ENCODE results near the gene FCHO2.

The FCHO2 gene

DNA sequence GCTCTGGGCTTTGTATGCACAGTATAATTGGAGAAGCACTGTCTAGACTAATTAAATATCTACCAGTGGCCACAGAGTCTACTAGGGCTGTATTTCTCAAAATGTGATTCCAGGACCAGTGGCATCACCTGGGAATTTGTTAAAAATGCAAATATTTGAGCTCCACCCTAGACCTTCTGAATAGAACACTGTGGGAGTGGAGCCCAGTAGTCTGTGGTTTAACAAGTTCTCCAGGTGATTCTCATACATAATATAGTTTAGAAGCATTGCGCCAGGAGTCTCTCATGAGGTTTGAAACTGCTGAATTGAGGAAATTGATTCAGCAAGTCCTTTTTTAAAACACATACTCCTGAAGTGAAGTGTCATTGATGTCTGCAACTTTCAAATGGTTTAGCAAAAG is 74.7 kb downstream of the FCHO2 start:
- DNase-seq (ENCODE audit: low spot score), result no peak

DNA sequence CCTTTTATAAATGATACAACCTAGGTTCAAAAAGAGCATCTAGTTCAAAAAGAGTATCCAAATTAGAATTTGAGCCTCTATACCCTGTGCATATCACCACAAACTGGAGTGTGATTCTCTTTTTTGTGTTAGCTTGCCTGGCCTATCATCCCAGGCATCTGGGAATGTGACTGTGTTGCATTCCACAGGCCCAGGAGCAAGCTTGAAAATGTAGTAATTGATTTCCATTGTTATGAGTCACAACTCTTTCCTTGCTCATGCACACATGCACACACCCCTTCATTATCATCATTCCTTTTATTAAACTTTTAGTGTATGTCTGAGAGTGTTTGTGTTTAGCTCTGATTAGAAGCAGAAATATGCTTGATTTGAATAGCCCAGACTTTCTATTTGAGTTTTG is 75.2 kb downstream of the FCHO2 start:
- DNase-seq (ENCODE audit: low spot score), result no peak

- DNase-seq (ENCODE audit: low spot score), result no peak
Measured at GRCh38 chr5:73031839-73032238, 76.0 kb downstream of the FCHO2 start.

GRCh38 chr5:73032635-73033034 is 76.8 kb downstream of the FCHO2 start:
- DNase-seq (ENCODE audit: low spot score), result no peak

GRCh38 chr5:73037545-73037944 is 81.7 kb downstream of the FCHO2 start:
- no peak for DNase-seq (ENCODE audit: low spot score)

- no peak for DNase-seq (ENCODE audit: low spot score)
Measured at GRCh38 chr5:73039082-73039481, 83.2 kb downstream of the FCHO2 start.

DNA sequence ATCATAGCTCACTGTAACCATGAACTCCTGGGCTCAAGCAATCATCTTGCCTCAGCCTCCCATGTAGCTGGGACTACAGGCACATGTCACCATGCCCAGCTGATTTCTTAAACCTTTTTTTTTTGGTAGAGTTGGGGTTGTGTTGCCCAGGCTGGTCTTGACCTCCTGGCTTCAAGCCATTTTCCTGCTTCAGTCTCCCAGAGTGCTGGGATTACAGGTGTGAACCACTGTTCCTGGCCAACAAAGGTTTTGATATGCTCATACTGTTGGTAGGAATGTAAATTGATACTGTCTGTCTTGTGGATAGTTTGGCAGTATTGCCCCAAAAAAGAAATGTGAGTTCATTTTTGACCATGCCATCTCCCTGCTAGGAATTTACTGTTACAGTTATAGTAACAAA is 87.2 kb downstream of the FCHO2 start:
- DNase-seq (ENCODE audit: low spot score), result no peak

DNA sequence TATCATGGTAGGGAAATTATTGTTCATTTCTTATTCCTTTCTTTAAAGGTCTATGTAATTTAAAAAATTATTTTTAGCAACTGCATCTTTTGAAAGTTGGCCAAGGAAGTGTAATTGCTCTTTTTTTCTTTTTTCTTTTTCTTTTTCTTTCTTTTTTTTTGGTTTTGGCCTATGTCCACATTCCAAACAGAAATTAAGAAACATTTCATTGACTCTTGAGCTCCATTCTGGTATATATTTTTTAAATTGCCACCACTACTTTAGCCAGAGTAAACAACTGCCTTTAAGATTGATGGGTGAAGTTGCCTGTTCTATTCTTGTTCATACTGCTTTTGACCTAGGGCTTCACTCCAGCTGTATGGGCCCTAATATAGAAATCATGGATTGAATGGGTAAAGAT is 88.7 kb downstream of the FCHO2 start:
- no peak for DNase-seq (ENCODE audit: low spot score)

DNA sequence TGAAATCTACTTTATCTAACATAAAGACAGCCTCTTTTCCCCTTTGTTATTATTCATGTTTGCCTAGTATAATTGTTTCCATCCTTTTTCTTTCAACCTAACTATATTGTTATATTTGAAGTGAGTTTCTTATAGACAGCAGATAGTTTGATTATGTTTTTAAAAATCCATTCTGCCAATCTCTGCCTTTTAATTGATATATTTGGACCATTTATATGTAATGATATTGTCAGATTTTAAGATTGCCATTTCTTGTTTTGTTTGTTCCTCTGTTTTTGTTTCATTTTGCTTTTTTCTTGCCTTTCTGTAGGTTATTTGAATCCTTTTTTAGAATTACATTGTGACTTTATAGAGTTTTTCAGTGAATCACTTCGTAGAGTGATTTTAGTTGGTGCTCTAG is 89.8 kb downstream of the FCHO2 start:
- DNase-seq (ENCODE audit: low spot score), result no peak

- no peak for DNase-seq (ENCODE audit: low spot score)
Measured at GRCh38 chr5:73061593-73061992, 105.8 kb downstream of the FCHO2 start.

- no peak for DNase-seq (ENCODE audit: low spot score)
Measured at GRCh38 chr5:73066466-73066865, 110.6 kb downstream of the FCHO2 start.

DNA sequence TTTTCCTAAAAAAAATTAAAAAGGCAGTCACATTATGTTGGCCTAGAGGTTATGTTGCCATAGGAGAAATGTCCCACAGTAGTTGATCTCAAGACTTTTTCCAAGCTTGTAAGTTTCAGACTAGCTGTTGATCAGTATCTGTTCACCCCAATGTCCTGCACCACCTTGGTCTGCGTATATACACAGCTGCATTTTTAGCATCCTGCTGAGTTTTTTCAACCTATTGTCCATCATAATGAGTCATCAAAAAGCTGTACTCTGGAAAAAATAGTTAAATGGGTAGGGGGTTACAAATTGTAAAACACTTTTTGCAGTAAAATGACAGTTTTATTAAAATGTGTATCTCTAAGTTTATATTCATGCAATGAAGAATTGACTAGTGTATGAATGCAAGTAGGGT is 111.4 kb downstream of the FCHO2 start:
- DNase-seq (ENCODE audit: low spot score), result no peak

DNA sequence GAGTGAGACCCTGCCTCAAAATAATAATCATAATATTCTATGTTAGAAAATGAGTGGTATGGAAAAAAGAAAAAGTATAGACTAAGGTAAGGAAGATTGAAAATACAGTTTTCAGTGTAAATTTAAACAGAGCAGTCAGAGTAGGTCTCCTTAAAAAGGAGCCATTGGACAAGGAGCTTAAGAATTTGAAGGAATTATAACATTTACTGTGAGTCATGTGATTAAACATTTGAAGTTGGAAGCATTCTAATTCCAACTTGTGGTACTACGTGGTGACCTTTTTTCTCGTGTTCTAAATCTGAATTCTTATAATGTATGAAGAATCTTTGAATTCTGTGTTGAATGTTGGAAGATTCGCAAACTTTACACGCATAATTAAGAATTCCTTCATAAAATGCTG is 125.3 kb downstream of the FCHO2 start:
- DNase-seq (ENCODE audit: low spot score), result no peak

DNA sequence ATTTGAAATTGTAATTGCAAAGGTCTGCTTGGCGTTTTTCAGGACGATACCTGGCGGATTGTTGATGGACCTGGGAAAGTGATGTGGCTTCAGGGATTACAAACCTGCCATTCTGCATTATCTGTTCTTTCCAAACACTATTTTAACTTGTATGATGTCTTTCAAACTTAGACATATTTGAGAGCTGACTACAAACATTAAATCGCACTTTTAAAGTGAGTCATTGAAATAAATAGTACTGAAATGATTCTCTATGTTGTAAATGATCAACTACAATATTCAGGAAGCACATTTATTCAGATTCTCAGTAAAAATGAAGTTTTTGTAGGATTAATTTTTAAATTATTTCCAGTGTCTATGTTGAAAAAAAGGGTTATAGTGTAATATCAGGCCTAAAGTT is 132.2 kb downstream of the FCHO2 start:
- no peak for DNase-seq (ENCODE audit: low spot score)

DNA sequence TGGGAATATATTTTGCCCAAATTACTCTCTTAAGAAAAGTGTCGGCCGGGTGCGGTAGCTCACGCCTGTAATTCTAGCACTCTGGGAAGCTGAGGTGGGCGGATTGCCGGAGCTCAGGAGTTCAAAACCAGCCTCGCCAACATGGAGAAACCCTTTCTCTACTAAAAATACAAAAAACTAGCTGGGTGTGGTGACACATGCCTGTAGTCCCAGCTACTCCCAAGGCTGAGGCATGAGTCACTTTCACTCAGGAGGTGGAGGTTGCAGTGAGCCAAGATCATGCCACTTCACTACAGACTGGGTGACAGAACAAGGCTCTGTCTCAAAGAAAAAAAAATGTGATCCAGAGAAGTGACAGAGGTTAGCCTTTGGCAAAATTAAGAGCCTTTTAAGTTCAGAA is 138.1 kb downstream of the FCHO2 start:
- DNase-seq (ENCODE audit: low spot score), result no peak

- no peak for DNase-seq (ENCODE audit: low spot score)
Measured at GRCh38 chr5:73094415-73094814, 138.6 kb downstream of the FCHO2 start.

DNA sequence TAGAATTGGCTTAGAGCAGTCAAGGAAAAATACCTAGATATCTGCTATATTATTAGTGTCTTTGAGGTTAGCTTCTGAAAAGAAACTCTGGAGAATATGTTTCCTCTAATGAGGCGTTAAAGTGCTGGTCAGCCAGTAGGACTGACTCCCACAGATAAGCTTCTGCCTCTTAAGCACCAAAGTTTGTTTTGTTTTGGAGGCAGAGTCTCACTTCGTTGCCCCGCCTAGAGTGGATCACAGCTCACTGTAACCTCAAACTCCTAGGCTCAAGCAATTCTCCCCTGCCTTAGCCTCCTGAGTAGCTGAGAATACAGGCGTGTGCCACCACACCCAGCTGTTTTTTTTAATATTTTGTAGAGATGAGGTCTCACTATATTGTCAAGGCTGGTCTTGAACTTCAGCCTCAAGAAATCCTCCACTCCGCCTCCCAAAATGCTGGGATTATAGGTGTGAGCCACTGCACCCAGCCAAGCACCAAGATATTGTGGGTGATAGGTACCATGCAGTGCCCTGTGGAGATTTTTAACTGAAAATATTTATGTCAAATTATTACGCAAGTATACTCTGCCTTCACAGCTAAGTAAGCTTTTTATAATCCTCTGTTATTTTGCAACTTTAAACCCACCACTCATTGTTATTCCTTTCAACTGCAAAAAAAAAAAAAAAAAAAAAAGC is 139.9 kb downstream of the FCHO2 start:
- no peak for DNase-seq (ENCODE audit: low spot score)

- DNase-seq (ENCODE audit: low spot score), result peak; percentile 9
Measured at GRCh38 chr5:73096239-73096575, 140.4 kb downstream of the FCHO2 start.

GRCh38 chr5:73097740-73098139 is 141.9 kb downstream of the FCHO2 start:
- DNase-seq (ENCODE audit: low spot score), result no peak

DNA sequence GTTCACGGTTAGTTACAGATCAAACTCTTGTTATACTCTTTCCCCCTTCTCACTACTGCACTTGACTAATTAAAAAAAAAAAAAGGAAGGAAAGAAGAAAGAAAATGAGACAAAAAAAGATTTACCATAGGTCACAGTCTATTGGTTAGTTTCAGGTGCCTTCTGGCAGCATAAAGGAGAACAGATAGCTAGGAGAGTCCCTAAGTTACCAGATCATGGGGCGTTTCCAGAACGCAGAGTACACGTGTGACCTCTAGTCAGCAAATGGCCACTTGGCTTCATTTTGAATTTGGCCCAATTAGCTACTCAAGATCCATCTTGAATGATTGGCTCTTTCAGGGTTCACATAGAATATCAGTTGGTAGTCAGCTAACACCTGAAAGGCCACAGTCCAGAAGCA is 144.3 kb downstream of the FCHO2 start:
- DNase-seq (ENCODE audit: low spot score), result no peak

- DNase-seq (ENCODE audit: low spot score), result no peak
Measured at GRCh38 chr5:73103870-73104299, 148.0 kb downstream of the FCHO2 start.

DNA sequence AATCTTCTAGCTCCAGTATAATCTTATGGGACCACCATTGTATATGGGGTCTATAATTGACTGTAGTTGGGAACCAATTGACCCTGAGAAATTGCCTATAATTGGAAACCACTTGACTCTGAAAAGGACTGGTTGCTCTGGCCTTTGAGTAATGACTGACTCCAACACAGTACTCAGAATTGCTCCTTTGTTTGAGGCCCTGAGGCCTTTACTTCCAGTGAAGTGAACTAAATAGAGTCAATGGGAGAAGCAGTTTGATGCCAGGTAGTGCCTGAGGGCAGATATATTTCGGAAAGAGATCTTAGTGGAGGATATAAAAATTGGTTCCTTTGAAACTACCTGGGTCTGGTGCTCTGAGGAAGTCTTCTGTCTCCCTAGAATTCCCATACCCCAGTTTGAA is 148.5 kb downstream of the FCHO2 start:
- DNase-seq (ENCODE audit: low spot score), result no peak

- no peak for DNase-seq (ENCODE audit: low spot score)
Measured at GRCh38 chr5:73106335-73106734, 150.5 kb downstream of the FCHO2 start.

- no peak for DNase-seq (ENCODE audit: low spot score)
Measured at GRCh38 chr5:73110190-73110589, 154.3 kb downstream of the FCHO2 start.

DNA sequence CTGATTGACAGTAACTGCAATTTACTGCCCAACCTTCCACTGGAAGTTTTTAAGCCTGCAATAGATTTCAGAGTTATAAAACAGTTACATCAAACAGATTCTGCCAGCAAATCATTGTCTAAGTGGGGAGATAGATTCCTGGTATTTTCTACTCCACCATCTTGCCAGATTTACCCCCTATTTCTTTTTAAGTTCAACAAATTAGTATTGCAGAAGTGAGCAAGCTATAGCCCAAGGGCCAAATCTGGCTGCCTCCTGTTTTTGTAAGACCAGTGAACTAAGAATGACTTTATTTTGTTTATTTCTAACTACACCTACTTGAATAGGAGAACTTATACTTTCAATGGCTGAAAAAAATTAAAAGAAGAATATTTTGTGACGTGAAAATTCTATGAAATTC is 155.7 kb downstream of the FCHO2 start:
- no peak for DNase-seq (ENCODE audit: low spot score)
